NCI-H1436 (cell line): ENCODE measurements around the gene AGPAT3.
A peak's percentile ranks its signal among the peaks of the same experiment; 100 is the strongest.

Experiments used
- DNase-seq: peaks from one replicate; lab custom pipeline; 2025; lab: John Stamatoyannopoulos, UW

Gene AGPAT3

GRCh38 chr21:43907751-43908150, 42.7 kb downstream of the AGPAT3 start:
- no peak for DNase-seq

- no peak for DNase-seq
These were observed 43.1 kb downstream of the AGPAT3 start for GRCh38 chr21:43908167-43908566.

DNA sequence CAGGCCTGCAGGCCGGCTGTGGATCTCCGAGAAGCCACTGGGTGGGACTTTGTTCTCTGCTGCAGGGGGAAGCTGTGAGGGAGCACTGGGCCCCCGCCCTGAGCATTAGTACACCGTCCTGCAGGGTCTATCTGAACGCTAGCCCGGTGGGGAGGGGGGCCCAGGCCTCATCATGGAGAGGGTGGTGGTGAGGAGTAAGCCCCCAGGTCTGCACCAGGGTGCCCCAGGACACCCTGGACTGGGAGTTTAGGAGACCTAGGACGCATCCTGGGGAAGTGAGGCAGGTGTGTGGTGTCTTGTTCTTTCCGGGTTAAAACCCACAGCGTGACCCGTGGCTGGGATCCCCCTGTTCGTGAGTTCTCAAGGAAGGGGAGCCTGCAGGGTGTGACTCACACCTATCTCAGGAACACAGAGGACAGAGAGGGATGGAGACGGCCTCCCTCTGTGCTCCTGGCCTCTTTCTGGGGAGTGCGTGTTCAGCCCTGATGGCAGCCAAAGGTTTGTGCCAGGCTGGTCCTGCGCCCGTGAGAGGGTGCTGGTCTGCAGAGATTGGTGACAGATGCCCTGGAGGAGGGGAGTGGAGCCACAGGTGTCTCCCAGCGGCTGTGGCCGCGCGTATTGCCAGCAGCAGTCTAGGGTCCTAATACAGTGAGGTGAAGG, 44.8 kb downstream of the AGPAT3 start:
- DNase-seq = no peak

DNA sequence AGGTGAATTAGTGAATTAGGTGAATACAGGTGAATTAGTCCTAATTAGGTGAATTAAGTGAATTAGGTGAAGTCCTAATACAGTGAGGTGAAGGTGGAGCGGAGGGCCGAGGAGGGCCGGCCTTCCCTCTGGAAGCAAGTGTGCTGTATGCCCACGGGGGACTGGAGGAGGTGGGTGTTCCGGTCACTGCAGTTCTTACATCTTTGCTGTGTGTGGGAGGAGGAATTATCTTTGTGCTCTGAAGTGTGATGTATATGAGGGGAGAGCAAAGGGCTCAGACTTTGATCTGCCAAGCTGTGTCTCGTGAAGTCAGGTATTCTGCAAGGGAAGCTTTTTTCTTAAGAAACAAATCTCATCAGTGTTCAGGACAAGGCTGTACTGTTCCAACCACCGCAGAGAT, 45.4 kb downstream of the AGPAT3 start:
- no peak for DNase-seq

DNA sequence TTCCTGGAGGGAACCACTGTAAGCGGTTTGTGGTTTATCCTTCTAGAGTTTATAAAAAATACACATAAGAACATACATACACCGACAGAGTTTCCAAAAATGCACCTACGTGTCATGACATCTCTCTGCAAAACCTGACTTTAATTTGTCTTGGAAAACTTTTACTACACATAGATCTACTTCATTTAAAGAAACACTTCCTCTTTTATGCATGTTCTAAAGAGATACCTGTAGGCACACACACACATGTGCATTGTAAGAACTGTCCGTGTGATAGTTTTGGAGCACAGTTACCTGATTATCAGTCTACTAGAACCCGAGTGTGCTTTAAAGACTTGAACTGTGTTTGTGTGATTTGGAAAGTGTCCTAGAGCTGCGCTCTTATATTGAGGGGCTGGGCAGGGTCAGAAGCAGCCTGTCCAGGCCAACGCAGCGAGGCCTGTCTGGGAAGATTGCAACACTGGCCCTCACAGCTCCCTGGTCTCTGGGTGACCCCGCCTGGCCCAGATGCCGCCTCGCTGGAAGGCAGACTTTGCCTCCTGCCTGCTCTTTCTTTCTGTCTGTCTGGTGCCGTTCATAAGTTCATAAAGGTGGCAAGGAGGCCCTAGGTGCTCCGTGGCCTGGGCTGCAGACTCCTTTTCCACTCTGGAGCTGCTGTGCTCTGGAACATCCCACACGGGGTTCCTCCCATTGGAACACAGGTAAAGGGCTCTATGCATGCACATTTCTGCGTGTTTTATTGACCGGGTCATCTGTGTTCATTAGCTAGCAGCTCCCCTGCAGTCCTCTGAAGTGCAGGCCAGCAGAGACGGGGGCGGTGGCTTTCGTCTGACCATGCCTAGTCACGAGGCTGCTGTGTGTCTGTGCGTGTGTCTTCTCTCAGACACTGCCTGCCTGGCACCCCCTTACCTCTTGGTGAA, 46.3 kb downstream of the AGPAT3 start:
- no peak for DNase-seq

GRCh38 chr21:43911935-43912487, 47.0 kb downstream of the AGPAT3 start:
- no peak for DNase-seq

GRCh38 chr21:43912500-43912899, 47.5 kb downstream of the AGPAT3 start:
- DNase-seq = no peak

GRCh38 chr21:43912910-43913309, 47.9 kb downstream of the AGPAT3 start:
- no peak for DNase-seq

- DNase-seq = no peak
These were observed 48.9 kb downstream of the AGPAT3 start for GRCh38 chr21:43913928-43914327.

DNA sequence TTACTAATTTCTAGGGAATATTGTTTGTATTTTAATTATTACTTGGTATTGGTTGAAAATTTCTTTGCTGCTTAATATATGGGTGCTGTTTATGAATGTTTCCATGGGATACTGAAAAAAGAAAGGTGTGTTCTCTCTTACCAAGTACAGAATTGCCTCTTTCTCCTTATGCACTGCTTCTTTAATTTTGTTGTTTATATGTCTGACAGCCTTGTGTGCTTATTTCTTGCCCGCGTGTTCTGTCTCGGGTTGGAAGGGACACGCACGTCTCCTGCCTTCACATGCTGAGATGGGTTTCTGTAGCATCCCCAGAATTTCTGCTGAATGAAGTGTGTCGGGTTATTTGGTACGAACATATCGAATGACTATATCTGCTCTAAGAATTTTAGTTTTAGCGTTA, 51.1 kb downstream of the AGPAT3 start:
- DNase-seq = no peak

- no peak for DNase-seq
These were observed 51.9 kb downstream of the AGPAT3 start for GRCh38 chr21:43916691-43917514.

DNA sequence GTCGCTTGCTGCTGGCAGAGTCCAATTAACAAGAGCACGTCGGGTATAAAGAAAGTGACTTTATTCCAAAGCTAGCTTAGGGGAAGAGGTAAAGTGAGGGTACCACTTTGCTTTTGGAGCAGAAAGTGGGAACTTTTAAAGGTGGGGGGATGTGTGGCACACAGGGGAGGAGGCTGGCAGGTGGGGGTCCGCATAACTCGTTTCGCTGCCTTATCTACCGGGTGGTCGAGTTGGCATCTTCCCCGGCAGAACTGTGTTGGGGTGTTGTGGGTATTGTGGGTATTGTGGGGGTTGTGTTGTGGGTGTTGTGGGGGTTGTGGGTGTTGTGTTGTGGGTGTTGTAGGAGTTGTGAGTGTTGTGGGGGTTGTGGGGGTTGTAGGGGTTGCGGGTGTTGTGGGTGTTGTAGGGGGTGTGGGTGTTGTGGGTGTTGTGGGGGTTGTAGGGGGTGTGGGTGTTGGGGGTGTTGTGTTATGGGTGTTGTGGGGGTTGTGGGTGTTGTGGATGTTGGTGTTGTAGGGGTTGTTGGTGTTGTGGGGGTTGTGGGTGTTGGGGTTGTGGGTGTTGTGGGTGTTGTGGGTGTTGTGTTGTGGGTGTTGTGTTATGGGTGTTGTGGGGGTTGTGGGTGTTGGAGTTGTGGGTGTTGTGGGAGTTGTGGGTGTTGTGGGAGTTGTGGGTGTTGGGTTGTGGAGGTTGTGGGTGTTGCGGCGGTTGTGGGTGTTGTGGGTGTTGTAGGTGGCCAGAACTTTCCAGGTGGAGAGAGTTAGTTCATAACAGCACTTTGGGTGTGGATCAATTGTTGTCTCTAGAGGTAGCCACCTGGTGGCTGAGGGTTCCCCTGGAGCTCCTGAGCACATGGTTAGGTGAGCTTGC, 52.7 kb downstream of the AGPAT3 start:
- DNase-seq = no peak

DNA sequence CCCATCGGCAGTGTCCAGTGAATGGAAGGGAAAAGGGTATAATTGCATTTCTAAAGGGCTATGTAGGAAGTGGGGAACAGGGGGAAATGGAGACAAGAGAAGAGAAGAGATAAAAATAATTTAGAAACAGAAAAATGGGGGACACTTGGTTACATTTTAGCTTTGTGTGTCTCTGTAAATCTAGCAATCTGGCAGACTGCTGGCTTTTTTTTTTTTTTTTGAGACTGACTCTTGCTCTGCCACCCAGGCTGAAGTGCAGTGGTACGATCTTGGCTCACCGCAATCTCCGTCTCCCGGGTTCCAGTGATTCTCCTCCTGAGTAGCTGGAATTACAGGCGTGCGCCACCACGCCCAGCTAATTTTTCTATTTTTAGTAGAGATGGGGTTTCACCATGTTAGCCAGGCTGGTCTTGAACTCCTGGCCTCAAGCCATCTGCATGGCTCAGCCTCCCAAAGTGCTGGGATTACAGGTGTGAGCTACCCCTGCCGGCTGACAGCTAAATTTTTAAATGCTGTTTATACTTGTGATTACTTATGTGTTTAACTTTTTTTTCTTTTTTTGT, 53.4 kb downstream of the AGPAT3 start:
- DNase-seq = no peak

- DNase-seq = no peak
These were observed 54.3 kb downstream of the AGPAT3 start for GRCh38 chr21:43919283-43919682.

DNA sequence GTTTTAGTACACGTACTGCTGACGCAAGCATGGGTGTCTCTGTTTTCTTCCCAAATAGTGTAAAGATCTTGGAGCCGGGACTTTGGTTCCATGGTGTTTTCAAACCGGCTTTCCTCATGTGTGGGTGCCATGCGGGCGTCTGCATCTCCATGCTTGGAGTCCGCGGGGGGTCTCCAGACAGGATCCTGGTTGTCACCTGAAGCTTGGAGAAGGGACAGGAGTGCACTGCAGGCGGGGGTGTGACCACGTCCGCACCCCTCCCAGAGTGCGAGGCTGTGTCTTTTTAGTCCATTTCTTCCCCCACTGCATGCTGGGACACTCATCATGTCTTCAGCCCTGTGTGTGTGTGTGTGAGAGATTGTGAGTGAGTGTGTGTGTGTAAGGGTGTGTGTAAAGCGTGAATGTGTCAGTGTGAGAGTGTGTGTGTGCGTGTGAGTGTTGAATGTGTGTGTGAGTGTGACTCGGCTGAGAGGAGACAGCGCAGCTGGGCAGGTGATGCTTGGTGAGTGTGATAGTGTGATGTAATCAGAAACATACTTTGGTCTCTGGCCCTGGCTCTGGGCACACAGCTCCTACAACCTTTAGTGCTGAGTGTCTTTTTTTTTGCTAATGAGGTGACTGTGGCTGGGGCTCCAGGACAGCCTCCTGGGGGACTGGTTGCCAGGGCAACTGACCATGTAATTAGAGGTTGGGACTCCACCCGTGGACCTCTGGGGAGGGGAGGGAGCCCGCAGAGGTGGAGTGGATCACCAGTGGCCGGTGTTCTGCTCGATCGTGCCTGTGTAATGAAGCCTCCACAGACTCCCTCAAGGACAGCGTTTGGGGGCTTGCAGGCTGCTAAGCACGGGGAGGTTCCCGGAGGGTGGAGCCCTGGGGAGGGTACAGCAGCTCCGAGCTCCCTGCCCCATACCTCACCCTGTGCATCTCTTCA, 55.1 kb downstream of the AGPAT3 start:
- DNase-seq = peak; percentile 5

GRCh38 chr21:43921571-43921978, 56.6 kb downstream of the AGPAT3 start:
- peak; percentile 57 for DNase-seq

DNA sequence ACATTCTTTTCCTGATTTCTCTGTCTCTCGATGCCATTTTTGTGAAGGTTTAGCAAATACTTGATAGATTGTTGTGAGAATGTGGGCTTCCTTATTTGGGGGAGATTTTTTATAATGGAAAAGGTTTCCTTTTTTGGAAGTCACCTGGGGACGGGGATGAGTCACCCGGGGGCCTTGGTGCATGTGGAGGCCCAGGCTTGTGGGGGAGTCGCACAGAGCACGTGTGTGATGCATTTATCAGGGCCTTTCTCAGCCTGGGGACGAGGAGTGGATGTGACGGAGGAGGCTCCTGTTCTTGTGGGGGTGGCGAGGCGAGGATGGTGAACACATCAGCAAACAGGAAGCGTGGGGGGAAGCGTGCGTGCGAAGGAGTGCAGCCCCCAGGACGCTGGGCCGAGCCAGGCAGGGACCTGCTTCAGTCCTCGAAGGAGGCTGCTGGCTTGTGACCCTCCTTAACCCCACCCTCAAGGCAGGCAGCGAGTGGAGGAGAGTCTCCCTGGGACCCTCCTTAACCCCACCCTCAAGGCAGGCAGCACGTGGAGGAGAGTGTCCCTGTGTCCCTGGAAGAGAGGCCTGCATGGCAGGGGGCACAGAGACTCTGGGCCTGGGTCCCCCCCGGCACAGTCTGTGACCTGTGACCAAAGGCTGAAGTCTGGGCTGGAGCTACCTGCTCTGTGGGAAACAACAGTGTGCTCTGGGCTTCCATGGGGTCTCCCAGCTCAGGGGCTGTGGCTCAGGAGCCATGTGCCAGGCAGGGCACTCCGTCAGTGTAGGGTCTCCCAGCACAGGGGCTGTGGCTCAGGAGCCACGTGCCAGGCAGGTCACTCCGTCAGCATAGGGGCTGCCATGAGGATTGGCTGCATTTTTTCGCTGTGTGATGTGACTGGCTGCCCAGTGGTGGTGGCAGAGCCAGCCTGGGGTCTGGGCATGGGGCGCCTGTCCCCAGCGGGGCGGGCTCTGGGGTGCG, 57.2 kb downstream of the AGPAT3 start:
- DNase-seq = no peak

- no peak for DNase-seq
These were observed 57.9 kb downstream of the AGPAT3 start for GRCh38 chr21:43922949-43923348.

DNA sequence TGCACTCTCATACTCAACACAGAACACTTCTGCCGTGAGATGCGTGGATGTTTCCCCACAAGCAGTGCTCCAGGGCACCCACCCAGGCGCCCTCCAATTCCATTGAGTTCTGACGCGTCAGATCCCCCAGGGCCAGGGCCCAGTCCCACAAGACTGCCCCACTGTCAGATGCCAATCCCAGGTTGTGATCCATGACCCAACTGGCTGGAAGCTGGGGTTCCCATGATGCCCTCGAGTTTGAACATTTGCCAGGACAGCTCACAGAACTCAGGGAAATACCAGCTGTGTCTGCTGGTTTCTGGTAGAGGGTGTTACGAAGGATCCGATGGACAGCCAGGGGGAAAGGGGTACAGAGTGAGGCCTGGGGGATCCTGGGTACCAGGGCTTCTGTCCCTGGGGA, 58.4 kb downstream of the AGPAT3 start:
- DNase-seq = no peak
